Prostate gland (tissue), 2 donors: ENCODE results near the gene MTCL3.

ENCODE experiments used
- POLR2A ChIP-seq: fragments of 450-650 bp; IDR thresholded peaks from one replicate; pipeline ENCODE4 v1.6.1; 2016; ENCODE audit warnings: antibody characterized with exemption, mild to moderate bottlenecking
- POLR2AphosphoS5 ChIP-seq: sonication (generic); formaldehyde crosslinking; IDR thresholded peaks from one replicate; pipeline ENCODE4 v1.6.1; 2017; ENCODE audit warnings: antibody characterized with exemption
- TF ChIP-seq, protein P1 (sequence below), 4 experiments: fragments of 200-600 bp in 2 of 4; fragments of 450-650 bp in 2 of 4; sonication (generic) in 2 of 4; IDR thresholded peaks; 1 replicate in 3 of 4; 2 replicates in 1 of 4; pipeline ENCODE4 v1.5.1; 2016 to 2019; ENCODE audit warnings: antibody characterized with exemption in 4 of 4, mild to moderate bottlenecking in 2 of 4, moderate library complexity in 2 of 4

DNA sequence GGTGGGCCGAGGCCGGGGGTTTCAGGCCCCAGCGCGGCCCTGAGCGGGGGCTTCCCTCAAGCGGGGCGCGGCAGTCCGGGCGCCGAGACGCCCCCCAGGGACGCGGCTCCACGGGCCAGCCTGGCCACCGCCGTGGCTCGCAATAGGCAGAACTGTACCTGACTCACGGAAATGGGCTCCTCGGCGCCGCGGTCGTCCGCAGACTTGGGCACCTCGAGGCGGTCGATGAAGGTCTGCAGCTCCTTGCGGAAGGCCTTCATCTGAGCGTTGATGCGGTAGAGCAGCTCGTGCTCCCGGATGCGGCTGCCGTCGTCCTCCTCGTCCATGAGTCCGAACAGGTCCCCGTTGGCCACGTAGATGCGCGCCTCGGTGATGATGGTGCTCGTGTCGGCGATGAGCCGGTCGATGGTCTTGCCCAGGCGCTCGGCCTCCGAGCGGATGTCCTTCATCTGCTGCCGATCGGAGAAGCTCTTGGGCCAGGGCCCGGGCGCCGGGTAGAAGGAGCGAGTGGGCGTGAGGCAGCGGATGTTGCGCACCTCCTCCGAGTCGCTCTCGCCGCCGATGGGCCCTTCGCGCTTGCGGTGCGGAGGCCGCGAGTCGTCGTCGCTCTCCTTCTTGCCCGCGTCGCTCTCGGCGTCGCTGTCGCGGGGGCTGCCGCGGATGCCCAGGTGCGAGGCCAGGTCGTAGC is 43.9 kb downstream of the MTCL3 start:
- TF ChIP-seq POLR2A (no peak), POLR2AphosphoS5 (no peak)
- TF ChIP-seq, protein P1, sequence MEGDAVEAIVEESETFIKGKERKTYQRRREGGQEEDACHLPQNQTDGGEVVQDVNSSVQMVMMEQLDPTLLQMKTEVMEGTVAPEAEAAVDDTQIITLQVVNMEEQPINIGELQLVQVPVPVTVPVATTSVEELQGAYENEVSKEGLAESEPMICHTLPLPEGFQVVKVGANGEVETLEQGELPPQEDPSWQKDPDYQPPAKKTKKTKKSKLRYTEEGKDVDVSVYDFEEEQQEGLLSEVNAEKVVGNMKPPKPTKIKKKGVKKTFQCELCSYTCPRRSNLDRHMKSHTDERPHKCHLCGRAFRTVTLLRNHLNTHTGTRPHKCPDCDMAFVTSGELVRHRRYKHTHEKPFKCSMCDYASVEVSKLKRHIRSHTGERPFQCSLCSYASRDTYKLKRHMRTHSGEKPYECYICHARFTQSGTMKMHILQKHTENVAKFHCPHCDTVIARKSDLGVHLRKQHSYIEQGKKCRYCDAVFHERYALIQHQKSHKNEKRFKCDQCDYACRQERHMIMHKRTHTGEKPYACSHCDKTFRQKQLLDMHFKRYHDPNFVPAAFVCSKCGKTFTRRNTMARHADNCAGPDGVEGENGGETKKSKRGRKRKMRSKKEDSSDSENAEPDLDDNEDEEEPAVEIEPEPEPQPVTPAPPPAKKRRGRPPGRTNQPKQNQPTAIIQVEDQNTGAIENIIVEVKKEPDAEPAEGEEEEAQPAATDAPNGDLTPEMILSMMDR (IDR thresholded peaks at IDR 0.05), result no peak
